Neural progenitor cell (in vitro differentiated cells): ENCODE results near the gene COL17A1. TPM values are rescaled to one million over a fixed set of nuclear protein-coding genes. Genes with fewer than 3 reads are reported as not detected.

ENCODE experiments used
- DNase-seq: peaks from one replicate; pipeline ENCODE4 v3.0.0-alpha.2; 2016; ENCODE audit warnings: low spot score
- H2AFZ ChIP-seq: fragments of 200-600 bp; sonication (generic); replicated peaks from 2 replicates; pipeline ENCODE4 v1.6.1; 2016; ENCODE audit warnings: antibody characterized with exemption
- H3F3A ChIP-seq: fragments of 200-600 bp; sonication (generic); 2 replicates; pipeline ENCODE4 v1.6.1; 2016; ENCODE audit warnings: antibody characterized with exemption, low read depth
- H3K27ac ChIP-seq: fragments of 200-600 bp; sonication (generic); 2 replicates; pipeline ENCODE4 v1.5.1; 2016; ENCODE audit warnings: mild to moderate bottlenecking
- H3K27me3 ChIP-seq: fragments of 200-600 bp; sonication (generic); 2 replicates; pipeline ENCODE4 v1.6.1; 2016; ENCODE audit warnings: mild to moderate bottlenecking, moderate library complexity
- H3K36me3 ChIP-seq: fragments of 200-600 bp; sonication (generic); 2 replicates; pipeline ENCODE4 v1.5.1; 2016
- H3K4me1 ChIP-seq: fragments of 200-600 bp; sonication (generic); 2 replicates; pipeline ENCODE4 v1.6.1; 2016; ENCODE audit warnings: mixed run types
- H3K4me2 ChIP-seq: fragments of 200-600 bp; sonication (generic); 2 replicates; pipeline ENCODE4 v1.6.1; 2016
- H3K4me3 ChIP-seq: fragments of 200-600 bp; sonication (generic); 2 replicates; pipeline ENCODE4 v1.5.1; 2016
- H3K79me2 ChIP-seq: fragments of 200-600 bp; sonication (generic); 2 replicates; pipeline ENCODE4 v1.6.1; 2016; ENCODE audit warnings: low read depth
- H3K9ac ChIP-seq: fragments of 200-600 bp; sonication (generic); 2 replicates; pipeline ENCODE4 v1.6.1; 2016
- H3K9me3 ChIP-seq: fragments of 200-600 bp; sonication (generic); 2 replicates; pipeline ENCODE4 v1.5.1; 2016; ENCODE audit warnings: low read depth
- H4K20me1 ChIP-seq: fragments of 200-600 bp; sonication (generic); 2 replicates; pipeline ENCODE4 v1.6.1; 2016; ENCODE audit warnings: low read depth
- H3K27ac Mint-ChIP-seq: 3 replicates; pipeline ENCODE4 v1.8.0; 2021; ENCODE audit warnings: mixed read lengths
- H3K27me3 Mint-ChIP-seq: 2 replicates; pipeline ENCODE4 v1.8.0; 2022; ENCODE audit warnings: low read depth, mild to moderate bottlenecking, inconsistent platforms, moderate library complexity, mixed read lengths; ENCODE audit not compliant: insufficient read depth
- H3K36me3 Mint-ChIP-seq: 3 replicates; pipeline ENCODE4 v1.8.0; 2021; ENCODE audit warnings: mixed read lengths
- H3K4me1 Mint-ChIP-seq: 3 replicates; pipeline ENCODE4 v1.8.0; 2021; ENCODE audit warnings: mixed read lengths
- H3K4me3 Mint-ChIP-seq: 3 replicates; pipeline ENCODE4 v1.8.0; 2021; ENCODE audit warnings: mild to moderate bottlenecking, moderate library complexity, mixed read lengths
- H3K9me3 Mint-ChIP-seq: 3 replicates; pipeline ENCODE4 v1.8.0; 2020; ENCODE audit warnings: mixed read lengths
- EZH2 ChIP-seq: fragments of 200-600 bp; sonication (generic); IDR thresholded peaks from 2 replicates; pipeline ENCODE4 v1.6.1; 2017; ENCODE audit warnings: antibody characterized with exemption, mild to moderate bottlenecking, moderate library complexity
- EZH2phosphoT487 ChIP-seq: fragments of 200-600 bp; sonication (generic); IDR thresholded peaks from 2 replicates; pipeline ENCODE4 v1.6.1; 2017; ENCODE audit warnings: antibody characterized with exemption
- total RNA-seq: library from RNA; depleted of rRNA; stranded (reverse); fragments of >200 nt; gene quantifications from 2 replicates; pipeline ENCODE4 v1.2.3, GENCODE V29; 2015; ENCODE audit warnings: low replicate concordance
- TF ChIP-seq, protein P1 (sequence below): fragments of 200-600 bp; sonication (generic); IDR thresholded peaks from 2 replicates; pipeline ENCODE4 v1.5.1; 2017; ENCODE audit warnings: antibody characterized with exemption, mild to moderate bottlenecking

Gene COL17A1
- total RNA-seq, 1 donor from 2014 or later: 2.3 TPM

DNA sequence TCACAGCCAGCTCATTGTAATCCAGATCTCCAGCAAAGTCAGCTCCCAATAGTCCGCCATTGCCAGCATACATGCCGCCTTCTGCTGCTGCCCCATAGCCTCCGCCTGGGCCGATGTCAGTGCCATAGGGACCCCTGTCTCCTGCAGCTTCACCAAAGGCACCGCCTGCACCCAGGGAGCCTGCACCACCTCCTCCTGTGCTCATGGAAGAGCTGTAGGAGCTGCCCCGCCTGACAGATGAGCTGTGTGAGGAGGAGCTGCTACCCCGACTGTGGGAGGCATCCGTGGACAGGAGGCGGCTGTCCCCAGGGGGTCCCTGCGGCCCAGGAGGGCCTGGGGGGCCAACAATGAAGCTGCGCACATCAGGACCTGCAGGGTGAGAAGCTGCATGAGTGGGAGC, 51.7 kb downstream of the COL17A1 start:
- Histone ChIP-seq H2AFZ (no peak overlapping the region), H3K4me1 (peaks cover 18% of the 10 kb centered on the region), H3K36me3 (no peaks in the 10 kb centered on the region), H4K20me1 (no peaks in the 10 kb centered on the region), H3K79me2 (no peaks in the 10 kb centered on the region), H3K27ac (no peak overlapping the region), H3K9me3 (no peaks in the 10 kb centered on the region), H3K4me3 (no peak overlapping the region), H3F3A (no peaks in the 10 kb centered on the region), H3K9ac (no peak overlapping the region), H3K27me3 (no peaks in the 10 kb centered on the region), H3K4me2 (no peak overlapping the region)
- Mint-ChIP-seq H3K9me3 (no peaks in the 10 kb centered on the region), H3K4me1 (peaks cover 5% of the 10 kb centered on the region), H3K4me3 (no peak overlapping the region), H3K27me3 (peaks cover 3% of the 10 kb centered on the region), H3K36me3 (peaks cover 5% of the 10 kb centered on the region), H3K27ac (peak overlapping the region; percentile 30)
- TF ChIP-seq EZH2 (no peak), EZH2phosphoT487 (no peak)
- TF ChIP-seq, protein P1, sequence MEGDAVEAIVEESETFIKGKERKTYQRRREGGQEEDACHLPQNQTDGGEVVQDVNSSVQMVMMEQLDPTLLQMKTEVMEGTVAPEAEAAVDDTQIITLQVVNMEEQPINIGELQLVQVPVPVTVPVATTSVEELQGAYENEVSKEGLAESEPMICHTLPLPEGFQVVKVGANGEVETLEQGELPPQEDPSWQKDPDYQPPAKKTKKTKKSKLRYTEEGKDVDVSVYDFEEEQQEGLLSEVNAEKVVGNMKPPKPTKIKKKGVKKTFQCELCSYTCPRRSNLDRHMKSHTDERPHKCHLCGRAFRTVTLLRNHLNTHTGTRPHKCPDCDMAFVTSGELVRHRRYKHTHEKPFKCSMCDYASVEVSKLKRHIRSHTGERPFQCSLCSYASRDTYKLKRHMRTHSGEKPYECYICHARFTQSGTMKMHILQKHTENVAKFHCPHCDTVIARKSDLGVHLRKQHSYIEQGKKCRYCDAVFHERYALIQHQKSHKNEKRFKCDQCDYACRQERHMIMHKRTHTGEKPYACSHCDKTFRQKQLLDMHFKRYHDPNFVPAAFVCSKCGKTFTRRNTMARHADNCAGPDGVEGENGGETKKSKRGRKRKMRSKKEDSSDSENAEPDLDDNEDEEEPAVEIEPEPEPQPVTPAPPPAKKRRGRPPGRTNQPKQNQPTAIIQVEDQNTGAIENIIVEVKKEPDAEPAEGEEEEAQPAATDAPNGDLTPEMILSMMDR: no peak
- DNase-seq: no peak

- H3K36me3 ChIP-seq: no peaks in the 10 kb centered on the region
- no peaks in the 10 kb centered on the region for H4K20me1 ChIP-seq
- no peaks in the 10 kb centered on the region for H3K27me3 ChIP-seq
- no peak for DNase-seq
- Mint-ChIP-seq H3K27ac (peak overlapping the region; percentile 30), H3K36me3 (peaks cover 5% of the 10 kb centered on the region), H3K4me1 (peaks cover 5% of the 10 kb centered on the region), H3K27me3 (peaks cover 3% of the 10 kb centered on the region), H3K4me3 (no peak overlapping the region), H3K9me3 (no peaks in the 10 kb centered on the region)
- H3F3A ChIP-seq: no peaks in the 10 kb centered on the region
- H3K27ac ChIP-seq: no peak overlapping the region
- H3K4me1 ChIP-seq: peaks cover 18% of the 10 kb centered on the region
- no peaks in the 10 kb centered on the region for H3K79me2 ChIP-seq
- TF ChIP-seq EZH2: no peak
- TF ChIP-seq EZH2phosphoT487: no peak
- TF ChIP-seq, protein P1: no peak
- no peak overlapping the region for H3K4me3 ChIP-seq
- H3K9me3 ChIP-seq: no peaks in the 10 kb centered on the region
- H2AFZ ChIP-seq: no peak overlapping the region
- H3K9ac ChIP-seq: no peak overlapping the region
- no peak overlapping the region for H3K4me2 ChIP-seq
Measured at GRCh38 chr10:104033401-104033930, 52.2 kb downstream of the COL17A1 start.

DNA sequence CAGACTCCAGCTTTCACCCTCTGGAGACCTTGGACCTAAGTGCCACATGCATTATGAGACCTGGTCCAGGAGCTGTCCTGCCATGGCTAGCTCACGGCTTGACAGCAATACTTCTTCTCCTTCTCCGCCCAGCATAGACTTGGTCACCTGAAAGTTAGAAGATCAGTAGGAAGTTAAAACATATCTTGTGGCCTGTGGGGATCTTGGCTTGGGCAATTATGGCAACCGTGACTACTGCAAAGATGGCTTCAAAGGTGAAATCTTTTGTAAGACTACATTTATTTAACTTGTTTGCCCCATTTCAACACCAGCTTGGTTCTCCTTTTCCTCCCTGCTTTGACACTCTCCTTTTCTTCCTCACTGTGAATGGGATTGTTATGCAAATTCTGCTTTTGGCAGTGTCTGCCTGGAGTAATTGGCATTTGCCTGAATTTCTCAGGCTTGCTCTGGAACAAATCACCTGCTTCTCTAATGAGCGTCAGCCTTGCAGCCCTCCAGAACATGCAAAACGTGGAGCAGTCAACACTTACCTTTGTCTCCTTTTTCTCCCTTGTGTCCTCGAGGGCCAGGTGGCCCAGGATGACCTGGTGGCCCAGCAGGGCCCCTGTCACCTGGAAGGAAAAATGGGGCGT, 53.4 kb downstream of the COL17A1 start:
- Histone ChIP-seq H3K36me3 (no peaks in the 10 kb centered on the region), H3K4me3 (no peak overlapping the region), H3K9ac (no peak overlapping the region), H4K20me1 (no peaks in the 10 kb centered on the region), H3K4me1 (peaks cover 18% of the 10 kb centered on the region), H3K27me3 (no peaks in the 10 kb centered on the region), H3K9me3 (no peaks in the 10 kb centered on the region), H3K79me2 (no peaks in the 10 kb centered on the region), H3K4me2 (peak overlapping the region; percentile 21), H3K27ac (no peak overlapping the region), H3F3A (peaks cover 4% of the 10 kb centered on the region), H2AFZ (no peak overlapping the region)
- no peaks in the 10 kb centered on the region for H3K27me3 Mint-ChIP-seq
- peak; percentile 48 for DNase-seq
- peaks cover 5% of the 10 kb centered on the region for H3K36me3 Mint-ChIP-seq
- no peaks in the 10 kb centered on the region for H3K9me3 Mint-ChIP-seq
- no peak overlapping the region for H3K4me3 Mint-ChIP-seq
- no peak for TF ChIP-seq EZH2
- TF ChIP-seq, protein P1: no peak
- TF ChIP-seq EZH2phosphoT487: no peak
- no peak overlapping the region for H3K27ac Mint-ChIP-seq
- peaks cover 5% of the 10 kb centered on the region for H3K4me1 Mint-ChIP-seq
